UCSD-AML1 (cell line): Measurements from ENCODE around the gene AXIN1.
"Not testable (repeated sequence)": the region's sequence is repeated elsewhere in the genome, so short reads cannot be mapped to it uniquely, and the experiment has no call there.

Experiments
- DNase-seq: peaks from one replicate; lab custom pipeline; 2025; ENCODE audit not compliant: unreplicated experiment; lab: John Stamatoyannopoulos, UW

AXIN1 gene

DNA sequence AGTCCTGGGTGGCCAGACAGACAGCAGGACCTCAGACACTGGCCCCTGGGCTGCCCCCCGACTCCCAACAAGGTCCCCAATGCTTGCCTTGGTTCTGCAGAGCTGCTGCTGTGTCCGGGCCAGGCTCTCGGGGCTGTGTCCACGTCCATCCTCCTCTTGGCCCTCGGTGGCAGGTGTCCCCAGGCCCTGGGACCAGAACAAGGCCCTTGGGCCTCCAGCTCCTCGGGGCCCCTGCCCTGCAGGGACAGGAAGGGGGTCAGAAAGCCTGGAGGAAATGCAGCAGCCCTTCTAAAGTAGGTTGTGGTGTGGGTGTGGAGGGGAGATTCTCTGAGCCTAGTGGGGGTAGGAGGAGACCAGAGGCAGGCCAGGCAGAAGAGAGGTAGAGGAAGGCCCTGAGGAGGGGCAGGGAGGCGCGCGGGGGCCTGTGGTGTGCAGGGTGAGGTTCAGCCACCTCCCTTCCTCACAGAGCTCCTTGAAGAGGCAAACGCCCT, 2.5 kb upstream of the AXIN1 start:
- no peak for DNase-seq

DNA sequence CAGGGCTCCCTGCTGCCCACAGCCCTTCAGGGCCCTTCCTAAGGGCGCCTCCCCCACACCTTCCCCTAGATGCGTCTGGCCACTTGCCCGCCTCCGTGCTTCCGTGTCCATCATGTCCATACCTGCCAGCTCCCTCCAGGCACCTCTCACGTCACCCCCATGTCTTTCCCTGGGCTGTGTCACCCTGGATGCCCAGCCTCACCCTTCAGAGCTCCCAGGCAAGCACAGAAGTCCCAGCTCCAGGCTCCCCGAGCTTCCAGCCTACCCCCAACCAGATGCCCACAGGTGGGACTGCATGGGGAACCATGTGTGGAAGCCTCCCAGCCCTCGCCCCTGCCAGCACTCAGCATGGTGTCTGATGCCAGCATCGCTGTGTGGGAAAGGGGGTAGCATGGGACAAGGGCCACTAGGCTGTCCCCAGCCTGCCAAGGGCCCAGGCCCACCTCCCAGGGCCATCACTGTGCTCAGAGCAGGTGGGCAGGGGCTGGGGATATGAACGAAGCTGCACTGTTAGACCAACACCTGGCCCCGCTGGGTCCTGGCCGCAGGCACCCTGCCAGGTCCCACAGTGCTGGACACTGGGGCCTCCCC, 1.9 kb upstream of the AXIN1 start:
- DNase-seq: no peak

DNA sequence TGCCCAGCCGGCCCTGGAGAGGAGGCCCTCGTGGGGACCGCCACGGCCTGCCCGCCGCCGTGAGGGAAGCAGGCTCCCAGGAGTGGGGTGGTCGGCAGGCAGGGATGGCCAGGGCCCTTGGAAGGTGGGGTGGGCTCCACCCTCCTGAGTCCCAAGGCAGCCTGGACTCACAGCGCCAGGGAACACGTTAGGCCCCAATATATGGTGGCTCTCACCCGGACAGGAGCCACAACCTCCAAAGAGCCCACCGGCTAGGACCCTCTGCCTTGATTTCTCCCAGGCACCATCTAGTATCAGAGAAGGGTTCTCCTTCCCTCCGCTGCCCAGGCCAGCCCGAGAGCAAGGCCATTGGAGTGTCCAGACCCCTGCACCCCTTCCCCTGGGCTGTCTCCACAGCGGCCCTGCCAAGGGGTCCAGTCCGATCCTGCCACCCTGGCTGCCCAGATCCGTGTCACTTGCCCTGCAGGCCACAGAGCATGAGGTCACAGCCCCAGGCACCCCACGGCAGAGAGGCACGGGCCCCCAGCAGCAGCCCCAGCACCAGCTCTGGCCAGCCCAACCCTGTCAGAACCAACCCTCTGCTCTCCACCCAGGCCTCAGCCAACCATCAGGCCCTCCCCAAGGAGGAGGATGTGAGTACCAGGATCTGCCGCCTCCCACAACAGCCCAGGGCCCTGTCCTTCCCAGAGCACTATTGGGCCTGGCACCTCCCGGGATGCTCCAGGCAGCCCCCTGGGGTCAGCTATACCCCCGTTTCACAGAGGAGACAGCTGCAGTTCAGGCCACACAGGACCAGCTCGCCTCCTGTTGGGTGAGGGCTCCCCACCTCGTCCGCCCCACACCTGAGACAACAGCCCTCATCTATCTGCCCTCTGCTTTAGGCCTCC, 1.1 kb upstream of the AXIN1 start:
- no peak for DNase-seq

DNA sequence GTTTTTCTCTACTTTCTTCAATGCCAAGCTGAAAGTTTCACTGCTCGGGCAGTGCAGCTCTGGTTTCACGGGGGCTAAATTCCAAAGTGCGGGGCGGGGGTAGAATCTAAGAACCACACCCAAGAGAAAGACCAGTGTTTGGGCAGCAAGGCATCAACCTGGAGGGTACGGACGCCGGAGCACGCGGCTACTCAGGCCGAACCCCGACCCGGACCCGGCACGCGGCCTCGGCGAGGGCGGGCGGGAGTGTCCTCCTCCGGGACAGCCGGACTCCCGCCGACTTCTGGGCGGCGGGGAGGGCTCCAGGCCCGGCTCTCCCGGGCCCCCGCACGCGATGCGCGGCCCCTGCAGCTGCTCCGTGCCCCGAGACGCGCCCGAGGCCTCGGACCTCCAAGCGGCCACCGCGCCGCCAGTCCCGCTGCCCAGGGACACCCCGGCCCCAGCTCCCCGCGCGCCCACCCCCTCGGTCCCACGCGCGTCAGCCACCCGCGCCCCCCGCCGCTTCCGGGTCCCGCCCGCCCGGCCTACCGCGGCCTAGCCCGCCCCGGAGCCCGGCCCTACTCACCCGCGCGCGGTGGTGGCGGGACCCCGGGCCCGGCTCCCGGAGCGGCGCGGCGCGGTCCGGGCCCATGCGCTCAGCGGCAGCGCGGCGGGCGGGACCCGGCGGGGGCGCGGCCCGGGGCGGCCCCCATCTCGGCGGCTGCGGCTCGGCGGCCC, 561 bp downstream of the AXIN1 start:
- DNase-seq: no peak

DNA sequence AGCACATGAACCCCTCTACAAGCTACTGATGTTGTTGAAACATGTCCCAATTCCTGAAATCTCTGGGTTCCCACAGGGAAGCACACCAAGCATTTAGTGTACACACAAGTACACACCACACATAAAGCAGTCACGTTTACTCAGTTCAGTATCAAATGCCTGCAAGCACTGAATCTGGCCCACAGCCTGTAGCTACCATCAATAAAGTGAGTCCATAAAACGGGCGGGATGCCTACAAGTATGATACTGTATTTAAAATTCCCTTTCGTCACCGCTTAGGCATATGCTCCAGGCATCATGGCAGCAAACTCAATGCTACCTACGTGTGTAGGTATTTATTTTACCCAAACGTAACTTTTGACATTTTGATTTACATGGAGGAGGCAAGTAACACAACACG, 2.3 kb downstream of the AXIN1 start:
- DNase-seq: no peak

DNA sequence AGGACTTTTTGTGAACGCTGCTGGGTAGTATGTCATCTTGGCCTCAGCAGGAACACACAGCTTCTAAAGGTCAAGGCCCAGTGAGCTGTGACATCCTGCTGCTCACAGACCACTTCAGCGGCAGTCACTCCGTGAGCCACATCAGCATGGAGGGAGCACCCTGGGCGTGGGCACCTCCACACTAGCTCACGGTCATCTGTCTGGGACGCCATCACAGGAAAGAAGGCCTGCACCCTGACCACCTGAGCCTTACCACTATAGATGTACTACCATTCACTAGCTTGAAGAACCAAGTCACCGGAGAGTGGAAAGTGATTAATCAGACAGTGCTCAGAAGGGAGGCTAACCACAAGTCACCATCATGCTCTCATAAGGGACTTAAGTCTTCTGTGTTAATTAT, 3.3 kb downstream of the AXIN1 start:
- DNase-seq: no peak

DNA sequence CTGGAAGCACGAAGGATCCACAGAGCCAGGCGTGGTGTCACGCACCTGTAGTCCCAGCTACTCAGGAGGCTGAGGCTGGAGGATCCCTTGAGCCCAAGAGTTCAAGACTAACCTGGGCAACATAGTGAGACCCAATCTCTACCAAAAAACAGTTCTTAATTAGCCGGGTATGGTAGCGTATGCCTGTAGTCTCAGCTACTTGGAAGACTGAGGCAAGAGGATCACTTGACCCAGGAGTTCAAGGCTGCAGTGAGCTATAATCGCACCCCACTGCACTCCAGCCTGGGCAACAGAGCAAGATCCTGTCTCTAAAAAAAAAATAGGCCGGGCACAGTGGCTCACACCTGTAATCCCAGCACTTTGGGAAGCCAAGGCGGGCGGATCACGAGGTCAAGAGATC, 4.0 kb downstream of the AXIN1 start:
- not testable (repeated sequence) for DNase-seq

DNA sequence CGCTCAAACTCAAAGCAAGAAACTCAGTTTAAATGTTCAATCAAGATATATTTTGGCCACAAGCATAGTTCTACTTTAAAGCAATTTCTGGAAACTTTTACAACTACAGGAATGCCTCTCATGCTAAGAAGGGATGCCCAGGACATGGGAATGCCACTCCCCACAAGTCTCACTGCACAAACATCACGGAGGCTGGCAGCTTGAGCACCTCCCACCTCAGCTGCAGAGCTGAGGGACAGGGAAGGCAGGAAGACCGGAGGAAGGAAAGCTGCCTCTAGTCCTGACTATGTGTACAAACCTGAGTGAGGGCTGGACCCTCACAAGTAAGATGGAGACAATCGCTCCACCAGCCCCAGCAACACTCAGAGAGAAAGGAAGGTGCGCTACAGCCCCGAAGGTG, 5.3 kb downstream of the AXIN1 start:
- DNase-seq: no peak

DNA sequence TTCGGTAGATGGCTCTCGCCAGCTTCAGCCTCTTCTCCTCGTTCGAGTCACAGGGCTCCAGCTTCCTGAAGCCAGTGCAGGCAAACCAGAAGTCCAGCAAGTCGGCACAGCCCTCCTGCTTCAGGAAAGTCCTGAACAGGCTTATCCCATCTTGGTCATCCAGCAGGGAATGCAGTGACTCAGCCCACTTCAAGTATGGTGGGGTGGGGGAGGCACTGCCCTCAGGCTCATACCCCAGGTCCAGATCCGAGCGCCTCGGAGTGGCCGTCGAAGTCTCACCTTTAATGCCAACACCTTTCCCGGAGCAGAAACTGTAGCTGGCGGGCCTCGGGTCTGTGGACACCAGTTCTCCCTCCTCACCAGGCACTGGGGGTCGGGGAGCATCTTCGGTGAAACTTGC, 5.9 kb downstream of the AXIN1 start:
- no peak for DNase-seq

DNA sequence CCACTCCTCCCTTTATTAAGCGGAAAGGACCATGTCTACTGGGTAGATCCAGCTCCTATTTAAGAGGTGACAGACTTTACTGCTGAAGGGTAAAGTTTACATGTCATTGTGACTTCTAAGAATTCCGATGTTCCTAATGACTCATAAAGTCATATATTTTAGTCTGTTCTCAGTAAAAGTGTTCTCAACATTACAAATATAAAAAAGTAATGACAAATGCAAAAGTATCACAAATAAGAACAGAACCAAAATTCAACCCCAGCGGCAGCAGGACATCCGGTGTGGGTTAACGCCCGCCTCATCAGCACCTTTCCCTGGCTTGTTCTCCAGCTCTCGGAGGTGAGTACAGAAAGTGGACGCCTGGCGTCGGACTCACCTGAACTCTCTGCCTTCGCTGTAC, 6.8 kb downstream of the AXIN1 start:
- no peak for DNase-seq

DNA sequence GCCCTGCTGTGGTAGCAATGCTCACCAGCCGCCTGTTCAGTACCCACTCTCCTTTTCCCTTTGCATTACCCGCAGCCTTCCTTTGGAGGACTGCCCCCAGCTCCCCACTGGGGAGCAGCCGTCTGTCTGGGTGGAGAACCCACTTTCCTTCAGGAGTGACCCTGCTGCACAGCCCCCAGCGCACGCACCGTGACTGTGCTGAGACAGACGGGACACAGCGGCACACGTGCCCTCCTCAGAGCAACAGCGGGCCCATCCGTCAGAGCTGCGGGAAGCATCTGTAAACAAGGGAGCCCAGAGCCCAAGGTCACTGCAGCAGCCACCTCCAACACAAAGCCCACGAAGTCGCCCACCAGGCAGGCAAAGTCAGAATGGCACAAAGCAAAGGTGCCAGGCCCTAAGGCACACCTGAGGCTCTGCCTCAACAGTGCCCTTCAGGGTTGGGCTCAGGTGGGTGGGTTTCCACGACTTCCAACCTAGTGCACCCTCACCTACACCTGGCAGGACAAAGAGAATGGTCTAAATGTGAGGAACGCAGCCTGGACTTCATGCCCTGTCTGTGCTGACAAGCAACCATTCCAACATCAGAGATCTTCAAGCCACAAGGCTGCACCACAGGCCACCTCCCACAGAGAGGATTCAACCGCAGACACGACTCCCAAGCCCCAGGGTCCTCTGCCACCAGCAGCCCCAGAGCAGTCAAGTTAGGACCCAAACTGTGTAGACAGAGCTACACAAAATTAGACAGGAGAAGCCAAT, 9.9 kb downstream of the AXIN1 start:
- no peak for DNase-seq

DNA sequence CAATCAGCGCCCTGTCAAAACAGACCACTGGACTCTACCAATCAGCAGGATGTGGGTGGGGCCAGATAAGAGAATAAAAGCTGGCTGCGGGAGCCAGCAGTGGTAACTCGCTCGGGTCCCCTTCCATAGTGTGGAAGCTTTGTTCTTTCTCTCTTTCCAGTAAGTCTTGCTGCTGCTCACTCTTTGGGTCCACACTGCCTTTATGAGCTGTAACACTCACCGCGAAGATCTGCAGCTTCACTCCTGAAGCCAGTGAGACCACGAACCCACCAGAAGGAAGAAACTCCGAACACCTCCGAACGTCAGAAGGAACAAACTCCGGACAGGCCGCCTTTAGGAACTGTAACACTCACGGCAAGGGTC, 10.6 kb downstream of the AXIN1 start:
- DNase-seq: not testable (repeated sequence)

DNA sequence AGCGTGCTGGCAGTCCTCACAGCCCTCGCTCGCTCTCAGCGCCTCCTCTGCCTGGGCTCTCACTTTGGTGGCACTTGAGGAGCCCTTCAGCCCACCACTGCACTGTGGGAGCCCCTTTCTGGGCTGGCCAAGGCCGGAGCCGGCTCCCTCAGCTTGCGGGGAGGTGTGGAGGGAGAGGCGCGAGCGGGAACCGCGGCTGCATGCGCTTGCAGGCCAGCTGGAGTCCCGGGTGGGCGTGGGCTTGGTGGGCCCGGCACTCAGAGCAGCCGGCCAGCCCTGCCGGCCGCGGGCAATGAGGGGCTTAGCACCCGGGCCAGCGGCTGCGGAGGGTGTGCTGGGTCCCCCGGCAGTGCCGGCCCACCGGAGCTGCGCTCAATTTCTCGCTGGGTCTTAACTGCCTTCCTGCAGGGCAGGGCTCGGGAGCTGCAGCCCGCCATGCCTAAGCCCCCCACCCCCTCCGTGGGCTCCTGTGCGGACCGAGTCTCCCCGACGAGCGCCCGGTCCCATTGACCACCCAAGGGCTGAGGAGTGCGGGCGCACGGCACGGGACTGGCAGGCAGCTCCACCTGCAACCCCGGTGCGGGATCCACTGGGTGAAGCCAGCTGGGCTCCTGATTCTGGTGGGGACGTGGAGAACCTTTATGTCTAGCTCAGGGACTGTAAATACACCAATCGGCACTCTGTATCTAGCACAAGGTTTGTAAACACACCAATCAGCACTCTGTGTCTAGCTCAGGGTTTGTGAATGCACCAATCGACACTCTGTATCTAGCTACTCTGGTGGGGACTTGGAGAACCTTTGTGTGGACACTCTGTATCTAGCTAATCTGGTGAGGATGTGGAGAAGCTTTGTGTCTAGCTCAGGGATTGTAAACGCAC, 11.2 kb downstream of the AXIN1 start:
- not testable (repeated sequence) for DNase-seq

DNA sequence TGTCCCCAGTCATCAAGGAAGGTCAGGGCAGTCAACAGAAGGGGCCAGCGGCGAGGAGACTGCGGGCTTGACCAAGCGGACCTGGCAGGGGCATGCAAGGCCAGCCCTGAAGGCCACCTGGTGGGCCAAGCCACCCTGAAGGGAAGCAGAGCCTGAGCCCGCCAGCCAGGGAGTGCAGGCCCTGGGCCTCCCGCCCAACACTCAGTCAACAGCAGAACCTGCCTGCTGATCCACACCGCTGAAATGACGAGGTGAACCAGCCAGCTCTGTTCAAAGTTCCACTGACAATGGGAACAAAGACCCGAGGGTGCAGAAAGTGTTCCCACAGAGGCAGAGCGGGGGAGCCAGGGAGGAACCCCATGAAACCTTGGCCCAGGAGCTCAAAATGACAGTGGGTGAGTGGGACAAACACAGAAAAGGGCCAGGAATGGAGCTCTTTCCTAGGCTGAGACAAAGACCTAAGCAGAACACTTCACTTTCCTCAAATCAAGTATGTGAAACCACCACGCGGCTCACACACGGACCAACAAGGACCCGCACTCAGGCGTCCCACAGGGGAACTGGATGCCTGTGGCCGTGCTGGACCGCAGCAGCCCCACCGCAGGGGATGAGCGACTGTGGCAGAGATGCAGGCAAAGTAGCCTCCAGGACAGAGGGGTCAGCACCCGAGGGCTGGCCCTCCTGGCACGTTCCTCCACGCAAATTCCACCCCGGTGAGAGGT, 12.0 kb downstream of the AXIN1 start:
- no peak for DNase-seq

DNA sequence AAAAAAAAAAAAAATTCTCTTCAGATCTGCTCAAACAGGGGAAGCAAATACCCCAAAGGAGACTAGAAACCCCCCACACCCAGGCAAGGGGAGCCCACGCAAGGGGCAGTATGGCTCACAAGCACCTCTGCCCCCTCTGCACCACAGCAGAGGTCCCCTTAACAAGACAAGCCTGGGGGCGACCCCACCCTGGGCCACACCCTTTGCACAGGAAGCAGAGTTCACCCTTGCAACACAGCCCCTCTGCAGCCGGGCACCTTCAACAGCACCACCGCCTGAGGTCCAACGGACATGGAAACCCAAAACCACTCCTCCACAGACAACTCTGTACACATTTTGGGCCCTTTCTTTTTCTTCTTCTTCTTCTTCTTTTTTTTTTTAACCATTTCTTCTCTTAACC, 12.8 kb downstream of the AXIN1 start:
- DNase-seq: no peak

DNA sequence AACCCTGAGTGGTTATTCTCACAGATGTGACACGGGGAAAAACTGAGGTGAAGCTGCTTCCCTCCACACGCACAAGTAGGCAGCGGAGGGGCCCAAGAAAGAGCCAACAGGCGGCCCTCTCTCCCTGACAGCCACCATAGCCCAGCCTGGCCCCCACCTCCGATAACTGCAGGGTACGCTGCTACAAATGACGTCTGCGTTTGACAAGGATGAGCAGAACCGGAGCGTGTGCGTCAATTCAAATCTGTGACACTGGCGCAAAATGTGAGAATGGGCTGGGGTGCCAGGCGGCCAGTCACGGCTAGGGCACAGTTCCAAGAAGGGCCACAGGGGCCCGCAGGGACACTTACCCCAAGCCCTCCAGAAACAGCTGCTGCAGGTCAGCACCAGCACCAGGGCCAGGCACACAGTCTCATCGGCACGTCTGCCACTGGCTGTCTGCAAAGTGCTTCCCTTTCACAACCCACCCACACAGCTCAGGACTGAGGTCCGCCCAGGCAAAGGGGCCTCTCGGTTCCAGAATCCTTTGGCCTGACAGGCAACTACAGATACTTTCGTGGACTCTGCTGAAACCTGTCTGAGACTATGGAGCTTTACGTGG, 14.4 kb downstream of the AXIN1 start:
- no peak for DNase-seq

DNA sequence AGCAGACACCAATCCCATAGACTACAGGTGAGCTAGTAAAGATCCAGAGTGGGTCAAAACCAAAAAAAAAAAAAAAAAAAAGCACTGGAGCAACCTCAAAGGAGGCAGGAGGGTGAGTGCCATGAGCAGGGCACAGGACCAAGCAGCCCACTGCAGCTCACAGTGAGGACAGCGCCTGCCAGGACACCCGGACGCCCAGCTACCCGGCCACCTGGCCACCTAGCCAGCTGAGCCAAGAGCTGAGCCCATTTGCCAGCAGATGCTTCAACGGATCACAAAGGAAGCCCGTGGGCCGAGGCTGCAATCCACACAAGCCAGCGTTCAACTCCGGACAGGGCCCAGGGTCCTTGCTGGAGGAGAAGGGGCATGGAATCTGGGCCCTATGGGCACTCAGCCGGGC, 15.1 kb downstream of the AXIN1 start:
- no peak for DNase-seq

DNA sequence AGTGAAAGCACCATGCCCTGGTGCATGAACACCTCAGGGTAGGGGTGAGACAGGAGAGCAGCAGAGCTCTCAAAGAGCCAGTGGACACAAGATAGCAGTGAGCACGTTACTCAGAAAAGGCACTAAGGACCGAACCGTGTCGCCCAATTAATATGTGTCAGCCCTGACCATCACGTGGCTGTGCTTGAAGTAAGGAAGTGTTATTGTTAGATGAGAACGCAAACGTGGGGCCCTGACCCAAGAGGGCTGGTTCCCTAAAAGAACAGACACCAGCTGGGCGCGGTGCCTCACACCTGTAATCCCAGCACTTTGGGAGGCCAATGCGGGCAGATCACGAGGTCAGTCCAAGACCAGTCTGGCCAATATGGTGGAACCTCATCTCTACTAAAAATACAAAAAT, 16.3 kb downstream of the AXIN1 start:
- DNase-seq: no peak
